Fibroblast of the aortic adventitia (primary cell): Measurements from ENCODE around the gene NPBWR2. TPM values are rescaled to one million over a fixed set of nuclear protein-coding genes. Genes with fewer than 3 reads are reported as not detected.

Source experiments
- DNase-seq: peaks from one replicate; pipeline ENCODE4 v3.0.0-alpha.2; 2010; ENCODE audit warnings: low read depth
- H3K4me3 ChIP-seq: 2 replicates; pipeline ENCODE4 v1.5.1; 2011; ENCODE audit warnings: low read depth, mild to moderate bottlenecking, control low read depth, low read length, moderate library complexity
- total RNA-seq: library from RNA; depleted of rRNA; stranded (reverse); fragments of >200 nt; gene quantifications from 2 replicates; pipeline ENCODE4 v1.2.3, GENCODE V29; 2012; ENCODE audit warnings: low replicate concordance
- TF ChIP-seq, protein P1 (sequence below): IDR thresholded peaks from 2 replicates; pipeline ENCODE4 v1.5.1; 2011; ENCODE audit warnings: mild to moderate bottlenecking, low read length, control low read depth, inconsistent platforms; ENCODE audit not compliant: insufficient read depth

The NPBWR2 gene, protein sequence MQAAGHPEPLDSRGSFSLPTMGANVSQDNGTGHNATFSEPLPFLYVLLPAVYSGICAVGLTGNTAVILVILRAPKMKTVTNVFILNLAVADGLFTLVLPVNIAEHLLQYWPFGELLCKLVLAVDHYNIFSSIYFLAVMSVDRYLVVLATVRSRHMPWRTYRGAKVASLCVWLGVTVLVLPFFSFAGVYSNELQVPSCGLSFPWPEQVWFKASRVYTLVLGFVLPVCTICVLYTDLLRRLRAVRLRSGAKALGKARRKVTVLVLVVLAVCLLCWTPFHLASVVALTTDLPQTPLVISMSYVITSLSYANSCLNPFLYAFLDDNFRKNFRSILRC
- not detected in 2 replicates for total RNA-seq

DNA sequence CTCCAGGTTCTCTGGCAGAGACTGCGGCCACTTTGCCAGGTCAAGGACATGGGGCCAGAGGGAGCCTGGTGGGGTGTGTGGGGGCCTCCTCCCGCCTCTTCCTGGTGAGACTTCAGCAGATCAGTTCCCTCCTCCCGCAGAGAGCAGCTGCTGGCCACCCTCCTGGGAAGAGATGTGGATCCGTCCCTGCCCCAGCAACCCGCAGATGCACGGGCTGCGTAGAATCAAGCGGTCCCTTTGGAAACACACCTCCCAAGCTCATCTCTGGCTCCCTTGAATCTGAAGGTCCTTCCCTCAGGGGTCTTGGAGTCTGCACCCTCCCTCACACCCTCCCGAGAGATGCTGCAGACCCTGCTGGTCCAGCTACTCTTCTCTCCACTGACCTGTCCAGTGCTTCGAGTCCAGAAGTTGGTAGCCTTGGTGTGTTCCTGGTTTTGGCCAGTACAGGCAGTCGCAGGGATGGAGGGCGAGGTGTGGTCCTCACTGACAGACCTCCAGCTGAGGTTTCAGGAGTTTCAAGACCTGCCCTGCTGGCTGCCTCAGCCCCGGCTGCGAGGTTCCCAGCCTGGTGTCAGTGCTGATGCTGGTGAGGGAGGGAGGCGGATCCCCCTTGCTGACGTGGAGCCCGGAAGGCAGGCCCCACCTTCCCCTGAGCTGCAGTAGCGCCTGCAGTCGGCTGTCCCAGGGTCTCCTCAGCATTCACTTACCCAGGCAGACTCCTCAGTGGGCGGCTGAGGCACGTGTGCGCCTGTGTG is at the start of gene NPBWR2:
Gene NPBWR2 (minus strand): TSS at position 585 of the 755 bp plus-strand sequence. CDS start 734 bp downstream, outside the sequence.
- DNase-seq, result no peak
- no peak within 1 kb of the TSS for H3K4me3 ChIP-seq
- TF ChIP-seq, protein P1, sequence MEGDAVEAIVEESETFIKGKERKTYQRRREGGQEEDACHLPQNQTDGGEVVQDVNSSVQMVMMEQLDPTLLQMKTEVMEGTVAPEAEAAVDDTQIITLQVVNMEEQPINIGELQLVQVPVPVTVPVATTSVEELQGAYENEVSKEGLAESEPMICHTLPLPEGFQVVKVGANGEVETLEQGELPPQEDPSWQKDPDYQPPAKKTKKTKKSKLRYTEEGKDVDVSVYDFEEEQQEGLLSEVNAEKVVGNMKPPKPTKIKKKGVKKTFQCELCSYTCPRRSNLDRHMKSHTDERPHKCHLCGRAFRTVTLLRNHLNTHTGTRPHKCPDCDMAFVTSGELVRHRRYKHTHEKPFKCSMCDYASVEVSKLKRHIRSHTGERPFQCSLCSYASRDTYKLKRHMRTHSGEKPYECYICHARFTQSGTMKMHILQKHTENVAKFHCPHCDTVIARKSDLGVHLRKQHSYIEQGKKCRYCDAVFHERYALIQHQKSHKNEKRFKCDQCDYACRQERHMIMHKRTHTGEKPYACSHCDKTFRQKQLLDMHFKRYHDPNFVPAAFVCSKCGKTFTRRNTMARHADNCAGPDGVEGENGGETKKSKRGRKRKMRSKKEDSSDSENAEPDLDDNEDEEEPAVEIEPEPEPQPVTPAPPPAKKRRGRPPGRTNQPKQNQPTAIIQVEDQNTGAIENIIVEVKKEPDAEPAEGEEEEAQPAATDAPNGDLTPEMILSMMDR, result no peak

DNA sequence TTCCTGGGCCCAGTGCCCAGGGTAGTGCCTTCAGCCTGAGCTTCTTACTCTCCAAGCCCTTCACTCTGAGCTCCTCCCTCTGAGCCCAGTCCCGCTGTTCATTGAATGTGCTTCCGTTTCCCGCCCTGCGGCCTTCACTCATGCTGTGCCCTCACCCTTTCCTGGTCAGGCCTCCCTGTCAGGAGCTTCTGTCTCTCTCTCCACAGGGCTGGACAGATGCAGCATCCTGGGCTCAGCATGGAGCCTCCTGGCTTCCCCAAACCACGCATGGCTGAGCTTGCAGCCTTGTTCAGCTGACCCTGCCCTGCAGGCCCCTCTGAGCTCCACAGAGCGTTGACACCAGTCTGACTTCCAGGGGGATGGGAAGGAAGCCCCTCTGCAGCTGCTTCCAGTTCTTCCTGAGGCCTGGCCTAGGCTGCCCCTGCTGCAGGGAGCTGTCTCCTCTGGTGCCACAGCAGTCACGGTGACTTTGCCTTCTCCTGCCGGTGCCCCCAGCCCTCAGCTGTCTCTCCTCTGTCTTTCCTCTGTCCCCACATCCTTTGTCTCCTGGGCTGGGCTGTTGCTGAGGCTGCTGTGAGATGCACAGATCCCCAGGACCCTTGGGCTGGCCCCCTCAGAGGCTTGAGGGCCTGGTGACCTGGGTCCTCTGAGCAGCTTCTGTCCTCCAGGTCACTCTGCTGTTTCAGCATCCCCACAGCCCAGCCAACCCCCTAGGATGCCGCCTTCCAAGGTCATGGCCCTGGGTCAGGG is 48.9 kb upstream of the NPBWR2 start:
- TF ChIP-seq, protein P1, result no peak
- H3K4me3 ChIP-seq, result no peak overlapping the region
- DNase-seq, result no peak

DNA sequence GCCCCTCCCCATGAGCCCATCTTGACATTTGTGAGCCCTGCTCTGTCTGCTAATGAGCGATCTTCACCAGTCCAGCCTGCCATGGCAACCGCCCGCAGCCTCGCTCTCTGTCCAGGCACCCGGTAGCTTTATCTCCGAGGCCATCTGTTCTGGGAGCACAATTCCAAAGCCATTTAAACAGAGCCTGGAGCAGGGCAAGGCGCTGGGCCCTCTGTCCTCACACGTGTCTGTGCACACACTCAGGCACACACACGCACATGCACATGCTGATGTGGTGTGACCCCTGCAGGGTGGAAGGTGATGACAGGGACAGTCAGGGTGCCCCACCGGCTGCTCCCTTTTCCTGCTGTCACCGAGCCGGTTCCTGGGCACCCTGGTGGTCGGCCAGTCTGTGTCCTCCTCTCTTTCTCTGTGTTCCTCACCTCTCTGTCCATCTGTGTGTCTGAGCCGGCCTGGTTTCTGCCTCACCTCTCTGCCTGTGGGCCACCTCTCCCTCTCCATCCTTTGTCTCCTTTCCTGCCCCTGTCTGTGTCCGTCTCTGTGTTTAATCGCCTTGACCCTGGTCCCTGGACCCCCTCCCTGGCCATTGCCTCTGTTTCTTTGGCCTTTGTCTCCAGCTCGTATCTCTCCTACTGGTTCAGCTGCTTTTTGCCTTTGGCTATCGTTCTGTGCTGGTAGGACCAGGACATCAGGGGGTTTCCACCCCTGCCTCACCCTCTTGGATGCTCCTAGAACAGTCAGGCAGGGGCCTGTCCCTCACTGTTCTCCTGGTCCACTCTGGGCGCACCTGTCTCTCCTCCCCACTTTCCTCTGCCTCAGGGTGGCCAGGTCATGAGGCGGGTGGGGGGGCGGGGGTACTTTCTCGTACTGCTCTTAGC is 48.1 kb upstream of the NPBWR2 start:
- no peak overlapping the region for H3K4me3 ChIP-seq
- no peak for DNase-seq
- TF ChIP-seq, protein P1, result no peak

DNA sequence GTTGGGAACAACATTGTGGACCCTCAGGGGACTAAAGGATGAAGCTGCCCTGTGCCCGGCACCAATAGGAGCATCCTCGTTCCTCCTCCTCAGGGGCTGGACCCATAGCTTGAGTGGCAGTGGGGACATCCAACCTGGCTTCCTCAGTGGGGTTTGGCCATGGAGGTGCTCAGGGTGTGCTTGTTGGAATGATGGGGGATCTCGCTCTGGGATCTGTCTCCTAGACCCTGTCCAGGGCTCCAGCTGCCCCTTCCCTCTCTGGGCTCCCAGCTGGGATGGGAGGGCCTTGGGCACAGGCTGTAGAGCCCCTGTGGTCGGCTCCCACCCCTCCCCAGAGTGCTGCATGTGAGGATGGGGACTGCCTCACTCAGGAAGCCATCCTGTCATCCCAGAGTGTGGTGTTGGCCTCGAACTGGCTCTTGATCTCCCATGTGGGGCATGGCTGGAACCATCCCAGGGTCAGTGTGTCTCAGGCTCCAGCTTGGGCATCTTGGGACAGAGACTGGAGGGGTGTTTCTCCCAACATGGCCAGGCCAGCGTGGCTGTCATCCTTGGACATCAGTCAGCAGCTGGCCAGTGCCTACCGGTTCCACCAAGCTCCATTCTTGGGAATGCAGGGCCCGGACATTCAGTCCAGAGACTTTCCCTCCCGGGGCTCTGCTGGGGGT is 47.4 kb upstream of the NPBWR2 start:
- TF ChIP-seq, protein P1, result no peak
- H3K4me3 ChIP-seq, result no peak overlapping the region
- no peak for DNase-seq

DNA sequence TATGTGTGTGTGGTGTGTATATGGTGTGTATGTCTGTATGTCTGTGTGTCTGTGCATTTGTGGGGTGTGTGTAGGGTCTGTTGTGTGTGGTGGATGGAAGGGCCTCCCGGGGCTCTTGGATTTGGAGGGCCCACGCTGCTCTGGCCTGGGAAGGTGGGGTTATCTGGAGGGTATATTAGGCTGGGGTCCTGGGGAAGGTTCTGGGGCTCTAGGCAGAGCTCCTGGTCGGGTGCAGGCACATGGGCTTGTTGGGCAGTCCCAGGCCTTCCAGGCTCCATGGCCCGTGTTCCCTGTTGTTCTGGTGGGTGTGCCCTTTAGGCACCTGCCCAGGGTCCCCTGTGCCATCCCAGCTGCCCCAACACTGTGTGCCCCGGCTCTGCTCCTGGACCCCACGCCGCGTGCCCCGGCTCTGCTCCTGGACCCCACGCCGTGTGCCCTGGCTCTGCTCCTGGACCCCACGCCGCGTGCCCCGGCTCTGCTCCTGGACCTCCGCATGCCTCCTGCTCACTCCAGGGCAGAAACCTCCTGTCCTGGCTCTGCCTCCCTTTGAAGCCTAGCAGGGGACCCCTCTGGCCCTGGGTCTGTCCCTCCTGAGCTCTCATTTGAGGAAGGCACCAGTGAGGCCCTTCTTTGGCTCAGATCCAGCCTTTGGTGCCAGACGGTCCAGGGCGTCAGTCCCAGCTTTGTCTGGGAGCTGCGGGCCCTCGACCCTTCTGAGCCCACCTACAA is 46.7 kb upstream of the NPBWR2 start:
- no peak overlapping the region for H3K4me3 ChIP-seq

More for the DNA sequence above, 46.7 kb upstream of the NPBWR2 start:
- TF ChIP-seq, protein P1, result no peak
- no peak for DNase-seq
